LNCAP (cell line): ENCODE results near the gene MYDGF.

Source experiments
- TF ChIP-seq, protein P1 (sequence below): fragments of 450-650 bp; IDR thresholded peaks from 2 replicates; pipeline ENCODE4 v1.5.1; 2017; ENCODE audit warnings: mild to moderate bottlenecking

MYDGF gene

DNA sequence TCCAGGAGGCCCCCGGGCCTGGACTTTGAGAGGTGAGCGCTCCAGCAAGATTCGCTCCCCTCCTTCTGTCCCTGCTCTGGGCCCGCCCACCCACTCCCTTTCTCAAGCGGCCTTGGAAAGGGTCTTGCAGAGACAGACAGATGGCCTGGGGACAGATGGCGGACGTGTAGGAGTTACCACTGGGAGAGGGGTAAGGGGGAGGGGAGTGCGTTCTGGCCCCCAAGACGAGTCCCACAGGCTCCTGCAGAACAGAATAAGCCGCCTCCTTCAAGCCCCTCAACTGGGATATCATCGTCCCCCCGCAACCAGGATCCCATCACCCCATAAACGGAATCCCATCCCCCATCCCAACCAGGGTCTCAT is 34.4 kb downstream of the MYDGF start:
- TF ChIP-seq, protein P1, sequence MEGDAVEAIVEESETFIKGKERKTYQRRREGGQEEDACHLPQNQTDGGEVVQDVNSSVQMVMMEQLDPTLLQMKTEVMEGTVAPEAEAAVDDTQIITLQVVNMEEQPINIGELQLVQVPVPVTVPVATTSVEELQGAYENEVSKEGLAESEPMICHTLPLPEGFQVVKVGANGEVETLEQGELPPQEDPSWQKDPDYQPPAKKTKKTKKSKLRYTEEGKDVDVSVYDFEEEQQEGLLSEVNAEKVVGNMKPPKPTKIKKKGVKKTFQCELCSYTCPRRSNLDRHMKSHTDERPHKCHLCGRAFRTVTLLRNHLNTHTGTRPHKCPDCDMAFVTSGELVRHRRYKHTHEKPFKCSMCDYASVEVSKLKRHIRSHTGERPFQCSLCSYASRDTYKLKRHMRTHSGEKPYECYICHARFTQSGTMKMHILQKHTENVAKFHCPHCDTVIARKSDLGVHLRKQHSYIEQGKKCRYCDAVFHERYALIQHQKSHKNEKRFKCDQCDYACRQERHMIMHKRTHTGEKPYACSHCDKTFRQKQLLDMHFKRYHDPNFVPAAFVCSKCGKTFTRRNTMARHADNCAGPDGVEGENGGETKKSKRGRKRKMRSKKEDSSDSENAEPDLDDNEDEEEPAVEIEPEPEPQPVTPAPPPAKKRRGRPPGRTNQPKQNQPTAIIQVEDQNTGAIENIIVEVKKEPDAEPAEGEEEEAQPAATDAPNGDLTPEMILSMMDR: no peak

DNA sequence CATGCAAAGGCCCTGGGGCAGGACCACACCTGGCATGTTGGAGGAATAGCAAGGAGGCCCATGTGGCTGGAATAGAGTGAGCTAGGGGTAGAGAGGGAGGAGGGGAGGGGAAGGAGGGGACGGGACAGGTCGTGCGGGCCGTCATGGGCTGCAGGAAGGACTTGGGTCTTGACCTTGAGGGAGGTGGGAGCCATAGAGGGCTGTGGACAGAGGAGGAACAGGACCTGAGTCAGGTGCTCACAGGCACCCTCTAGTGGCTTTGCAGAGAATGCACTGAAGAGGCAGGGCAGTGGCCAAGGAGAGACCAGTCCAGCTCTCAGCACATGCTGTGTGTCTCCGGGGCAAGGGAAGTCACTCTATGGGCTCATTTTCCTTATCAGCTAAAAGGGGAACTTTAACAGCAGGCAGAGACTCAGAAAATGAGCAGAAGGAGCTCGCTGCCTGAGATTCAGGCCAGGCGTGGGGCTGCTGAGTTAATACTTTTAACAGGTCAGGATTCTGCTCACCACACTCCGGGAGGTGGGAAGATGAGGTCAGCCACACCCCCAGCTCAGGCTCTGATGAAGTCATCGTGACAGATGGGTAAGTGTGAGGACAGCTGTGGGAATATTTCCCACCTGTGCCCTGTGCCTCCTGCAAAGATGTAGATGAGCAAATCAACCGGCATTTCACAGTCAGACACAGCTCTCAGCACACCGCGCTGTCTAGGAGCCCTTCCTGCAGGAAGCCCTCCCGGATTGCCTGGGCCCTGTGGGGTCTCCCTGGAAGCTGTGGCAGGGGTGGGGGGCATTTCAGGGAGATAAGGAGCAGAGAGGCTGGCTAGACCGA is 36.8 kb downstream of the MYDGF start:
- TF ChIP-seq, protein P1: peak; percentile 64

DNA sequence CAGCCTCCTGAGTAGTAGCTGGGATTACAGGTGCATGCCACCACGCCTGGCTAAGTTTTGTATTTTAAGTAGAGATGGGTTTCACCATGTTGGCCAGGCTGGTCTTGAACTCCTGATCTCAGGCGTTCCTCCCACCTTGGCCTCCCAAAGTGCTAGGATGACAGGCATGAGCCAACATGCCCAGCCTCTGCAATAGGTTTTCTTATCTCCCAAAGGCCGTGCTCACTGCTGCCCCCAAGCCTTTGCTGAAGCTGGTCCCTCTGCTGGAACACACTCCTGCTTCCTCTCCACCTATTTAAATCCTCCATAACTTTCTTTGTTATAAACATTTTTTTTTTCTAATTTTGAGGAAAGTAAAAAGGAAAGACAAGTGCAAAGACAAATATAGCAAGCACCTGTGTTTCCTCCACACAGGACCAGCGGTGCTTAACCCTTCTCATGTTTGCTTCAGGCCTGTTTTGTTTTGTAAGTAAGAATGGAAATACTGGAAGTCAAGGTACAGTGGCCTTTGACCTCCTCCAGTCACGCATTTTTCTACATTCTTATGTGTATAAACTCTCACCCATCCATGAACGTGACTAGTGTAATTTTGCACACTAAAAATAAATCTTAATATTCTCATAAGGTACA is 45.3 kb downstream of the MYDGF start:
- TF ChIP-seq, protein P1: no peak

DNA sequence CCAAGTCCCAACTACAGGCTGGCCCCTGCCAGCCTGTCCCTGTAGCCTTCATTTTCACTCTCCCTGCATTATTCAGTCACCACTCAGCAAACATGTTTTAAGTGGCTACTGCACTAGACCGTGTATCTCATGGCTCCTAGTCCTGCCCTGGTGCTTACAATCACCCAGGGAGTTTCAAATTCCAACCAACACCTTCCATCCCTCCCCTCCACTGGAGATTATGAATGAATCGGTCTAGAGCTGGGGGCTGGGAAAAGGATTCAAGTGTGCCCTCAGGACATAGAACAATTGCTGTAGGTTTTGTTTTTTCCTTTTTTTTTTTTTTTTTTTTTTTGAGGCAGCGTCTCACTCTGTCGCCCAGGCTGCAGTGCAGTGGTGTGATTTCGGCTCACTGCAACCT is 45.8 kb downstream of the MYDGF start:
- TF ChIP-seq, protein P1: no peak

DNA sequence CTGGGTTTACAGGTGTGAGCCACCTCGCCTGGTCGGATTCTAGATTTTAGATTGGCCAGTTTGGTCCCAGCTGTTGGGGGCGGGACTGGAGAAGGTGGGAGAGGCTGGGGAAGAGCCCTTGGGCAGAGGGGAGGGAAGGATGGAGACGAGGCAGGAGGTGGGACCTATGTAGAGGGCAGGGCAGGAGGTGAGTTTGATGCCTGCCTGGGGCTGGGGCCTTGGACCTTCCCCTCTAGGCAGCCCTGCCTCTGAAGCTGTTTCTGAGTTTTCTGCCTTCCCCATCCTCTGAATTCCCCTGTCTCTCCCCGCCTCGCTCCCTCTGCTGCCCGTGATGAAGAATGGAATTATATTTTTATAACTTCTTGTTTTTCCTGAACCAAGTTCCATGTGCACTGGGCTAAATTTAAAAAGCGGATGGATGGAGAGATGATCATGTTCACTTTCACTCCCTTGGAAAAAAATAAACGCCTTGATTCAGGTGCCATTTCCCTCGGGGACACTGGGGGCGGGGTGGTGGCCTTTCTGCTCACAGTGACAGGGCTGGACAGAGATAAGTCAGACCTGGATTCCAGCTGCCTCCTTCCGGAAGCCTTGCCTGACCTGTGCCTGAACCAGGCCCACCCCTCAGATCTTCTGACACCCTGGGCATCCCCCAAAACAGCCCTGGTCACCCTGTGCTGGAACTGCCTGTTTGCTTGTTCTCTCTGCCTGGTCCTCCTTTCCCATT is 47.3 kb downstream of the MYDGF start:
- TF ChIP-seq, protein P1: no peak

DNA sequence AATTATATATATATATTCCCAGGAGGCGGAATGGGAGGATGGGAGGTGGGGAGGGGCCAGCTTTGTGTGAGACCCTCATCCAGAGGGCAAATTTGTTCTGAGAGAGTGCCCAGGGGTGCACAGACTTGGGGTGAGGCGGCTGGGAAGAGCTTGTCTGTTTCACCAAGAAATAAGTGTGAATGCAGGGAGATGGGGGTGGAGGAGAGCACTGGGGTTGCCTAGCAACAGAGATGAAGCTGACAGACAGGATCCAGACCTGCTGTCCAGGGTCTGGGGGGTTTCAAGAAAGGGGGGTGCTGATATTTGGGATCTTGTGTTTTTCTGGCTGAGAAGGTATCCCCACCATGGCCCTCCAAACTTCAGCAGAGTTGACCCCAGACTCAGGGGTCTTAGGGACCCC is 49.5 kb downstream of the MYDGF start:
- TF ChIP-seq, protein P1: no peak

DNA sequence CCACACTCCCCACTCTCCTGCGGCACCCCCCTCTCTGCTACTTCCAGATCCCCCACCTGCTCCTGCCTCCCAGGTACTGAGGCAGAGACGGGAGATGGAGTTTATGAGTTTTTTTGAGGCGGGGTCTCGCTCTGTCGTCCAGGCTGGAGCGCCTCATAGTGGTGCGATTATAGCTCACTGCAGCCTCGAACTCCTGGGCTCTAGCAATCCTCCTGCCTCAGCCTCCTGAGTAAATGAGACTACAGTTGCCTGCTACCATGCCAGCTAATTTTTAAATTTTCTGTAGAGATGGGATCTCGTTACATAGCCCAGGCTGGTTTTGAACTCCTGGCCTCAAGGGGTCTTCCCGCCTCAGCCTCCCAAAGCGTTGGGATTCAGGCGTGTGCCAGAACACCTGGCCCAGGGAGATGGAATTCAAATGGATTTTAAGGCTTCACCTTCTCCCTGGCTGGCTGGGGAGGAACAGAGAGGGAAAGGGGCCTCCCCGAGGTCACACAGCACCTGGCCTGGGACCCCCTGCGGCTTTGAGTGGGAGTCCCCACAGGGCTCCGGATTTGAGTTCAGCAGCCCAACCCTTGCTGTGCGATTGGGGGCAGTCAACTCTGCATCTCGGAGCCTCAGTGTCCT is 50.4 kb downstream of the MYDGF start:
- TF ChIP-seq, protein P1: no peak
